ENCODE measurements around the gene DEF6. TPM values are rescaled to one million over a fixed set of nuclear protein-coding genes. Genes with fewer than 3 reads are reported as not detected.
A peak's percentile ranks its signal among the peaks of the same experiment; 100 is the strongest.

DEF6 gene
- total and polyA plus RNA-seq, 4 donors: 1.0 to 6.3 (median 2.5) TPM

- DNase-seq (ENCODE audit: low spot score): no peak
- H3K9me3 ChIP-seq (ENCODE audit: control insufficient read depth in 4 of 4, low read length in 3 of 4): no peaks in the 10 kb centered on the region
- no peak overlapping the region for H3K9ac ChIP-seq (ENCODE audit: low read depth in 1 of 2, low read length in 2 of 2)
- WGBS: 79% methylated on average over 1 of the region's 1 CpG
- H3K27ac ChIP-seq (ENCODE audit: low read depth in 1 of 2, low read length in 2 of 2): no peak overlapping the region
- no peaks in the 10 kb centered on the region for H3K36me3 ChIP-seq (ENCODE audit: control insufficient read depth in 4 of 4, insufficient read depth in 3 of 4, low read depth in 1 of 4, low read length in 3 of 4)
- TF ChIP-seq ZBTB33 (IDR thresholded peaks at IDR 0.05) (no peak), SP1 (IDR thresholded peaks at IDR 0.05) (no peak), EGR1 (IDR thresholded peaks at IDR 0.05; ENCODE audit: low read depth in 2 of 2) (no peak), RXRA (IDR thresholded peaks at IDR 0.05) (no peak), YY1 (IDR thresholded peaks at IDR 0.05) (no peak)
- no peak overlapping the region for H3K4me3 ChIP-seq (ENCODE audit: low read depth in 1 of 3, low read length in 3 of 3)
- no peaks in the 10 kb centered on the region for H3K27me3 ChIP-seq (ENCODE audit: control insufficient read depth in 4 of 4, insufficient read depth in 4 of 4, low read length in 3 of 4)
- peaks cover under 1 to 1% (median under 1%) of the 10 kb centered on the region in 4 donors for H3K4me1 ChIP-seq (ENCODE audit: control insufficient read depth in 4 of 4, insufficient read depth in 4 of 4, low read length in 3 of 4)
These were observed 44.4 kb upstream of the DEF6 start for GRCh38 chr6:35253249-35253648.

DNA sequence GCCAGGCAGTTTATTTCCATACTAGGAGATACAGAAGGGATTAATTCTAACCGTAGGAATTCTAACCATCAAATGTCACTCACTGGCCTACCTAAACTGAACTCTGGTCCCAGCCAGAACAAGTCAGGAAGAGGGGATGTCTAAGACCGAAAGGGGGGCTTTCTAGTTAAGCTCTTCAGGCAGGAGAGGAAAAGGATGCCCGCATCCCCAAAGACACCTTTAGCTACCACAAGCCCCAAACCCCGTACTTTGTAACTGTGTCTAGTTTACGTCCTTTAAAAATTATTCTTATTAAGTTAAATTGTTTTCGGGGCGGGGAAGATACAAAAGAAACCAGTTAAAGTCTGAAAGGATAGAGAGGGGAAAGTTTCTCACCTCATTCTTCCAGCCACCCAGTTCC, 39.3 kb upstream of the DEF6 start:
- Histone ChIP-seq H3K27me3 (ENCODE audit: control insufficient read depth in 4 of 4, insufficient read depth in 4 of 4, low read length in 3 of 4) (no peaks in the 10 kb centered on the region), H3K9ac (ENCODE audit: low read depth in 1 of 2, low read length in 2 of 2) (peak overlapping the region in 1 of 2 donors; percentile 68), H3K27ac (ENCODE audit: low read depth in 1 of 2, low read length in 2 of 2) (no peak overlapping the region), H3K9me3 (ENCODE audit: control insufficient read depth in 4 of 4, low read length in 3 of 4) (no peaks in the 10 kb centered on the region), H3K4me1 (ENCODE audit: control insufficient read depth in 4 of 4, insufficient read depth in 4 of 4, low read length in 3 of 4) (peaks cover 6 to 19% (median 12%) of the 10 kb centered on the region in 4 donors), H3K4me3 (ENCODE audit: low read depth in 1 of 3, low read length in 3 of 3) (peak overlapping the region in 1 of 3 donors; percentile 79), H3K36me3 (ENCODE audit: control insufficient read depth in 4 of 4, insufficient read depth in 3 of 4, low read depth in 1 of 4, low read length in 3 of 4) (no peaks in the 10 kb centered on the region)
- WGBS: 72% methylated on average over 7 of the region's 7 CpGs
- no peak for TF ChIP-seq FOXA2 (IDR thresholded peaks at IDR 0.05)
- TF ChIP-seq ZBTB33 (IDR thresholded peaks at IDR 0.05): no peak
- no peak for TF ChIP-seq JUND (IDR thresholded peaks at IDR 0.05)
- TF ChIP-seq EGR1 (IDR thresholded peaks at IDR 0.05; ENCODE audit: low read depth in 2 of 2): no peak
- TF ChIP-seq HNF4A (conservative IDR thresholded peaks at IDR 0.05): no peak
- DNase-seq (ENCODE audit: low spot score): no peak

DNA sequence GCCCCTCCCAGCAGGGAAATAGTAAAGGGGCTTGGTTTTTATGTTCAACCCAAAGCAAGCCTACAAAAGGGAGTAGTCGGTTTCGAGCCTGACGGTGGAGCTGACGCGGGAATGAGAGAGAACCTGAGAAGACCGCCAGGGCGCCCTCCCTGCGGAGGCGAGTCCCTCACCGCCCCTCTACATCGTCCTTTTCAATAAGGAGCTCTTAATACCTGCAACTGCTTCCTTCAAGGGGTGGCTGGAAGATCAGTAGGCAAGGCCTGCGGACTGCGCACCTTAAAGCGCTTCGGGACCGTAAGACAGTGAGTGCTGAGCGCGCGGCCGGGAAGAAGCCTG, 38.8 kb upstream of the DEF6 start:
- Histone ChIP-seq H3K27ac (ENCODE audit: low read depth in 1 of 2, low read length in 2 of 2) (peak overlapping the region; percentile 95 to 98), H3K9me3 (ENCODE audit: control insufficient read depth in 4 of 4, low read length in 3 of 4) (no peaks in the 10 kb centered on the region), H3K36me3 (ENCODE audit: control insufficient read depth in 4 of 4, insufficient read depth in 3 of 4, low read depth in 1 of 4, low read length in 3 of 4) (no peaks in the 10 kb centered on the region), H3K4me3 (ENCODE audit: low read depth in 1 of 3, low read length in 3 of 3) (peak overlapping the region; percentile 72 to 92 (median 79)), H3K9ac (ENCODE audit: low read depth in 1 of 2, low read length in 2 of 2) (peak overlapping the region; percentile 12 to 68), H3K4me1 (ENCODE audit: control insufficient read depth in 4 of 4, insufficient read depth in 4 of 4, low read length in 3 of 4) (peaks cover 6 to 19% (median 12%) of the 10 kb centered on the region in 4 donors), H3K27me3 (ENCODE audit: control insufficient read depth in 4 of 4, insufficient read depth in 4 of 4, low read length in 3 of 4) (no peaks in the 10 kb centered on the region)
- DNase-seq (ENCODE audit: low spot score): no peak
- TF ChIP-seq, protein P1, sequence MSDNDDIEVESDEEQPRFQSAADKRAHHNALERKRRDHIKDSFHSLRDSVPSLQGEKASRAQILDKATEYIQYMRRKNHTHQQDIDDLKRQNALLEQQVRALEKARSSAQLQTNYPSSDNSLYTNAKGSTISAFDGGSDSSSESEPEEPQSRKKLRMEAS (IDR thresholded peaks at IDR 0.05): peak; percentile 7
- no peak for TF ChIP-seq FOXA2 (IDR thresholded peaks at IDR 0.05)
- under 1% methylated on average over 20 of the region's 20 CpGs for WGBS

Data from liver (tissue), 9 donors.